HG03064 (cell line): Measurements from ENCODE around the gene TUSC2.

Source experiments
- ATAC-seq: cut with Tn5 transposase; IDR thresholded peaks from one replicate; pipeline ENCODE4 v1.9.1; 2021; ENCODE audit warnings: low read depth; ENCODE audit not compliant: unreplicated experiment

TUSC2 gene

GRCh38 chr3:50355829-50356552 lies 28.0 kb upstream of the TUSC2 start:
- ATAC-seq = no peak

GRCh38 chr3:50354850-50355249 lies 26.8 kb upstream of the TUSC2 start:
- ATAC-seq = no peak

GRCh38 chr3:50354186-50354764 lies 26.3 kb upstream of the TUSC2 start:
- ATAC-seq = no peak

GRCh38 chr3:50353245-50354004 lies 25.4 kb upstream of the TUSC2 start:
- no peak for ATAC-seq

DNA sequence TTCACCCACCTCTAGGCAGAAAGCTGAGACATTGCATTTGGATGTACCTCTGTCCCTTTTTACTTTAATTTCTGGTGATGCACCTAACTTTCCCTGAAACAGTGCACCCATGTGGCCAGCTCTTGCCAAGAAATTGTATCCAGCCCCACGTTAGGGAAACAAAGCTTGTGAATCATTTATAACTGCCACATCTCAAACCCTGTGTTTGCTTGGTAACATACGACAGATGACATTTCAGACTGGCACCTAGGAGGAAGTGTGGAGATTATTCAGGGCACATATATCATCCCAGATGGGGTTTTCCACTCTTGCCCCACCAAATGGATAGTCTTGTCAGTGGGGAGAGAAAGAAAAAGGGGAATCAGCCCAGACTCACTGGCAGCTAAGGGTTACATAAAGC lies 24.8 kb upstream of the TUSC2 start:
- no peak for ATAC-seq

- ATAC-seq = no peak
Observed at GRCh38 chr3:50351323-50351697, 23.3 kb upstream of the TUSC2 start.

DNA sequence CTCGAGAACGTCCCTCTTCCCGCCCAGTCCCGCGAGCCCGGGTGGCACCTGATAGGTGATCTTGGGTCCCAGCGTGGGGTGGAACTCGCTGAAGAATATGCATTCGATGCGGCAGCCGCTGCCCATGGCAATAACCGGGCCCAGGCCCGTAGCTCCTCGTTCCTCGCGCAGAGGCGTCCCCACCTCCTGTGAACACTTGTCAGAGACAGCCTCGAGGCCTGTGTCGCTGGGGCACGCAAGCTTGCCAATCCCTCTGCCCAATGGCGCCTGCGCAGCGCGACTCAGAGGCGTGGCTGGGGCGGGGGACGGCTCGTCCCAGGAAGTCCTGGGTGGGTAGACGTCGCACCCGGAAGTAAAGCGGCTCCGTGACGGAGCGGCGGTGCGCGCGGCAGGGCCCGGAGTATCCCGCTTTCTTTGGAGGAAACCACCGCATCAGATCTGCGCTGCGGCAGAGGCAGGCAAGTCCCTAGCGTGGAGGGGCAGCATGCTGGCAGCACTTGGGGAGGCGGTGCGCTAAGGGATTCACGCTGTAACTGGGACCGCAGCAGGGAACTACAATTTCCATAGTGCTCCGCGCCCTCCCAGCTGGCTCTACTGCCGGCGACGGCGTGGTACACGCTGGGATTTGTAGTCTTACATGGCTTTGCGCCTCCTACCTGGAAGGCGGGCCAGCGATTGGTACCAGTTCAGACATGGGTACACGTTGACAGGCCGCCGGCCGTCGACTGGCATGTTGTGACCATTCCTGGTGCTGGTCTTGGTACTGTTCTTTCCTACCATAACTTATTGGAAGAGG lies 22.7 kb upstream of the TUSC2 start, which contains the start of the genes CYB561D2 and NPRL2:
TSS of gene CYB561D2 (plus strand) at position 336 of the 796 bp plus-strand sequence. CDS start 572 bp downstream, outside the sequence.
TSS of gene NPRL2 (minus strand) at position 249 of the 796 bp plus-strand sequence. CDS start at position 126, 123 bp downstream.
- peak; percentile 76 for ATAC-seq

- ATAC-seq = no peak
Observed at GRCh38 chr3:50350213-50350526, 22.1 kb upstream of the TUSC2 start.

DNA sequence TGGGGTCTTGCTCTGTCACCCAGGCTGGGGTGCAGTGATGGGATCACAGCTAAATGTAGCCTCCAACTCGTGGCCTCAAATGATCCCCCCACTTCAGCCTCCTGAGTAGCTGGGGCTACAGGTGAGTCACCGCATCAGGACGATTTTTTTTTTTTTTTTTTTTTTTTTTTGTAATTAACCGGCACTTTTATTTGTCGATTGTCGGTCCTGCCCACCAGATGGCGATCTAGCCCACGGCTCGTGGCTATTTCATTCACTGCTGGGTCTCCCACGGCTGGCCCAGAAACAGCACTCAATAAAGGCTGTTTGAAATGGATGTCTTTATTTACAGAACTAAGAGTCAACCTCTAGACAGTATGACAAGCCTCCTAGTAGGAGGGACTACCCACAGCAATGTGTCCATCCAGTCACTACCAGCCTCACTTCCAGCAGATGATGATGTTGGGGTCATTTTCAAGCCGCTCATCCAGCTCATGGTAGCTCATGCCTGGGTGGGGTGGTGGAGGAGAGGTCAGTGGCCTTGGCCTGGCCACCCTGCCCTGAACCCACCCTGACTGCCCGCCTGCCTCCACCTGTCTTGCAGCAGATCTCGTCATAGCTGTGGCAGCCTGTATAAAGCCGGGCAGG lies 19.3 kb upstream of the TUSC2 start:
- ATAC-seq = no peak

GRCh38 chr3:50345586-50346234 lies 17.7 kb upstream of the TUSC2 start, which contains the start of gene ZMYND10:
ZMYND10 (minus strand) TSS chr3:50345732; CDS start chr3:50345579, 153 bp downstream.
- ATAC-seq = no peak

- ATAC-seq = no peak
Observed at GRCh38 chr3:50345008-50345407, 17.0 kb upstream of the TUSC2 start.

DNA sequence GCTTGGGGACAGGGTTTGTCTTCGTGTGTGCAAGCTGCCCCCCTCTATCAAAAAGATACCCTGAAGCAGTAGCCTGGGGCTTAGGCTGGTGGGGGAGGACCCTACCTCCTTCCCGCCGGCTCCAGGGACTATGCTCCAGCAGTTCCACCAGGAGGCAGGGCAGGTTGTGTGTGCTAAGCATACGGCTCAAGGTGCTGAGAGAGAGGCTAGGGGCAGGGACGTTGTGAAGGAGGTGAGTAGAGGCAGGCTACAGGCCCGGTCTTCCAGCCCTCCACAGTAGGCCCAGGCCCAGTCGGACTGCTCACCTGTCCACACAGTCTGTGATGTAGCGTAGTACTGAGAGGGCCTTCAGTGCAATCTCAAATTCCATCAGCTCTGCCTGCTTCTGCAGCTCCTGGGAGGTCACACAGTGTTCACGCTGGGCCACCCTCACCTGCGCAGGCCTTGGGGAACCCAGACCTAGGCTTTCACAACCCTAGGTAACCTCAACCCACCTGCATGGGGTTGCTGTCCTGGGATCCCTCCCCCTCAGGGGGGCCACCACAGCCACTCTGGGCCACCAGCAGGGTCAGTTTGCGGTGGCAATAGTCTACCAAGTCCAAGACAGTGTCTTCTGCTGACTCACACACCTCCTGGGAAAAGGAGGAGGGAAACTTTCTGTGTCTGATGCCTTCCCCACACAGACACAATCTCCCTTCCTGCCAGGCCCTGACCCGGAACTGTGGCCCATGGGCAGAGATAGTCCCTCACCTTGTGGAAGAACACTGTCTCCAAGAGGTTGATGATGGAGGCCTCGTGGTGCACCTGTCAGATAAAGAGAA lies 15.0 kb upstream of the TUSC2 start:
- no peak for ATAC-seq

- ATAC-seq = no peak
Observed at GRCh38 chr3:50341996-50342650, 14.1 kb upstream of the TUSC2 start.

DNA sequence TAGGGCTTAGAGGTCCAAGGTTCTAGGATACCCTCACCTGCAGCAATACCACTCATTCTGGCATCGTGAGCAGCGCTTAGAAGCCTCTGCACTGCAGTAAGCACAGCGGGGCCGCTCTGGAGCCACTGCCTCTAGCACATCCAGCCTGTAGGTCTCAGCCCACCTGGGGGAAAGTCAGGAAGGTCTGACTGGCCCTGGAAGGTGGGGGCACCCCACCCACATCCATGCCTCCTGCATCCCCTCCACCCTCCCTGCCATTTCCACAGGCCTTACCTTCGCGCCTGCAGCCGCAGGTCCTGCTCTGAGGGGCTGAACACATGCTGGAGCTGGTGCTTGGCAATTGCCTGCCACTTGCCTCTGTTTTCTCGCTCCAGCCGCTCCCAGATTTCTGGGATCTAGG lies 13.5 kb upstream of the TUSC2 start:
- no peak for ATAC-seq

DNA sequence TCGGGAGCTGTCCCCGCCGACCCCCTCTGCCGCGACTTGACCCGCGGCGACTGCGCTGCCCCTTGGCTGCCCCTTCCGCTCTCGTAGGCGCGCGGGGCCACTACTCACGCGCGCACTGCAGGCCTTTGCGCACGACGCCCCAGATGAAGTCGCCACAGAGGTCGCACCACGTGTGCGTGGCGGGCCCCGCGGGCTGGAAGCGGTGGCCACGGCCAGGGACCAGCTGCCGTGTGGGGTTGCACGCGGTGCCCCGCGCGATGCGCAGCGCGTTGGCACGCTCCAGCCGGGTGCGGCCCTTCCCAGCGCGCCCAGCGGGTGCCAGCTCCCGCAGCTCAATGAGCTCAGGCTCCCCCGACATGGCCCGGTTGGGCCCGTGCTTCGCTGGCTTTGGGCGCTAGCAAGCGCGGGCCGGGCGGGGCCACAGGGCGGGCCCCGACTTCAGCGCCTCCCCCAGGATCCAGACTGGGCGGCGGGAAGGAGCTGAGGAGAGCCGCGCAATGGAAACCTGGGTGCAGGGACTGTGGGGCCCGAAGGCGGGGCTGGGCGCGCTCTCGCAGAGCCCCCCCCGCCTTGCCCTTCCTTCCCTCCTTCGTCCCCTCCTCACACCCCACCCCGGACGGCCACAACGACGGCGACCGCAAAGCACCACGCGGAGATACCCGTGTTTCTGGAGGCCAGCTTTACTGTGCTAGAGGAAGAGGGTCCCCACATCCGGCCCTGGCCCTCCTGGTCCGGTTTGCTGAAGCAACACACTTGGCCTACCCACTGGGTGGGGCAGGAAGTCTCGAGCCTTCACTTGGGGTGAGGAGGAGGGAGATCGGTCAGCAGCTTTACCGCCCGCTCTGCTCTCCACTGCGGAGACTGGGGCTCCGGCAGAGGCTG lies 12.7 kb upstream of the TUSC2 start, which contains the start of gene RASSF1:
TSS of gene RASSF1 (minus strand) at position 389 of the 882 bp plus-strand sequence. CDS start at position 358, 31 bp downstream.
- no peak for ATAC-seq

- no peak for ATAC-seq
Observed at GRCh38 chr3:50340147-50340447, 12.1 kb upstream of the TUSC2 start.

GRCh38 chr3:50339485-50340146 lies 11.6 kb upstream of the TUSC2 start:
- ATAC-seq = no peak
